Erythroblast (primary cell): ENCODE data around the gene EIF4EBP2.

Experiments used
- DNase-seq, 2 experiments: peaks; one replicate each; lab custom pipeline; 2025; lab: John Stamatoyannopoulos, UW
- GATA1 ChIP-seq: IDR thresholded peaks from 2 replicates; pipeline ENCODE4 v1.6.1; 2011; ENCODE audit warnings: low read depth, mild to moderate bottlenecking, control low read depth, low read length, moderate library complexity
- POLR2A ChIP-seq: IDR thresholded peaks from 2 replicates; pipeline ENCODE4 v1.6.1; 2011; ENCODE audit warnings: mild to moderate bottlenecking, low read length

The EIF4EBP2 gene

GRCh38 chr10:70369498-70370018, 34.4 kb upstream of the EIF4EBP2 start:
- TF ChIP-seq POLR2A = no peak
- TF ChIP-seq GATA1 = no peak
- no peak for DNase-seq

DNA sequence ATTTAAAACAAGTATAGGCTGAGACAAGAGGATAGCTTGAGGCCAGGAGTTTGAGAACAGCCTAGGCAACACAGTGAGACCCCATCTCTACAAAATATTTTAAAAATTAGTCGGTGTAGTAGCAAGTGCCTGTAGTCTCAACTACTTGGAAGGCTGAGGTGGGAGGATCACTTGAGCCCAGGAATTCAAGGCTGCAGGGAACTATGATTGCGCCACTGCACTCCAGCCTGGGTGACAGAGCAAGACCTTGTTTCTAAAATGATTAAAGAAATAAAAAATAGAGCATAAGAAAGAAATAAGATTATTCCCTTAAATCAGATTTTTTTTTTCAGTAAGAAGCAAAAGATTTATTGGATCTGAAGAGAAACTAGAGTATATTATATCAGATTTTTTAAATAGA, 33.2 kb upstream of the EIF4EBP2 start:
- TF ChIP-seq GATA1 (no peak), POLR2A (no peak)
- DNase-seq = no peak

DNA sequence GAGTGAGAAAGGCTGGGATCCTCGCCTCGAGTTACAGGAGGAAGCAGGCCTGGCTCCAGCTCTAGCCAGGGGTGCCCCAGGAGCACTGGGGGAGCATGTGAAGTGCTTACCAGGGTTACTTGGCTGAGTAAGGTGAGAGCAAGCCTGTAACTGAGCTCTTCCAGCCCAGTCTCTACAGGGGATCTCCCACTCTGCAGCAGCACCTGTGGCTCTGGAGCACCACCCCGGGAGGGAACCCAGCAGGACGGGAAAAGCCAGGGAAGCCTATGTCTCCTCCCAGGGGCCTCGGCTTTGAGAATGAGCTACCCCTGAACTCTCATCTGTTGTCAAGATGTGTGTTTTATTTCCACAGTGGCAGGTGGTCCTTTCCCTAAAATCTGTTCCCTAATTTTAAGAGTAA, 32.1 kb upstream of the EIF4EBP2 start:
- DNase-seq = no peak

DNA sequence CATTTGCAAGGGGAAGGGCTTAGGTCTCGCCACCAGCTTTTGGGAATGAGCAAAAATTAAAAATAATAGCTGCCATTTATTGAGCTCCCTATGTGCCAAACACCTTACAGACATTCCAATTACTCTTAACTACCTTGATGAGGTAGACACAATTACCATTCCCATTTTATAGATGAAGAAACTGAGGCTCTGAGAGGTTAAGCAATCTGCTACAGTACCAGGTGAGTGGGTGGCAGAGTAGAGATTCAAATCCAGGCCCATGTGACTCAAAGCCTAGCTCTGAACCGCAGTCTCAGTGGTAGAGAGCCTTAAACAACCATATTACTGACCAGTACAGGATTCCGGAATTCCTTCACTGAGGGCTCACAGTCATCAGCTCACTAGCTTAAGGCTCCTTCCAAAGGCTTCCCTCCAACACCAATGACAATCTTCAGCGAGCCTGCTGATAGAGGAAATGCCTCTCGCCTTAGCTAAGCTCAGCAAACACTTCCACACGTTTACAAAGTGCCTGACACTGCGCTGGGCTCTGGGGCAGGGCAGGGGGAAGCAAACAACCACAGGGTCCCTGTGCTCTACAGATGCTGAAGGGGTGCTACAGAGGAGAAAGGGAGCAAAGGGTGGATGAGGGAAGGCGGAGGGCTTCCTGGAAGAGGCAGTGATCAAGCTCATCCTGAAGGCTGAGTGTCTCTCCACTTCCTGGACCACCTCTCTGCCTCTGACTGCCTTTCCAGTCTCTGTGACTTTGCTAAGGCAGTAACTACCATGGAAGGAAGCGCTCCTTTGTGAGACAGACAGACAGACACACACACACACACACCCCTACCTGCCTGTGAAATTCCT, 28.9 kb upstream of the EIF4EBP2 start:
- TF ChIP-seq GATA1 (no peak), POLR2A (no peak)
- no peak for DNase-seq

More for the DNA sequence above, 32.1 kb upstream of the EIF4EBP2 start:
- TF ChIP-seq GATA1 (no peak), POLR2A (no peak)

GRCh38 chr10:70376436-70377378, 27.2 kb upstream of the EIF4EBP2 start:
- no peak for DNase-seq
- no peak for TF ChIP-seq POLR2A
- no peak for TF ChIP-seq GATA1

GRCh38 chr10:70378122-70378521, 25.8 kb upstream of the EIF4EBP2 start:
- DNase-seq = no peak
- TF ChIP-seq POLR2A (no peak), GATA1 (no peak)

DNA sequence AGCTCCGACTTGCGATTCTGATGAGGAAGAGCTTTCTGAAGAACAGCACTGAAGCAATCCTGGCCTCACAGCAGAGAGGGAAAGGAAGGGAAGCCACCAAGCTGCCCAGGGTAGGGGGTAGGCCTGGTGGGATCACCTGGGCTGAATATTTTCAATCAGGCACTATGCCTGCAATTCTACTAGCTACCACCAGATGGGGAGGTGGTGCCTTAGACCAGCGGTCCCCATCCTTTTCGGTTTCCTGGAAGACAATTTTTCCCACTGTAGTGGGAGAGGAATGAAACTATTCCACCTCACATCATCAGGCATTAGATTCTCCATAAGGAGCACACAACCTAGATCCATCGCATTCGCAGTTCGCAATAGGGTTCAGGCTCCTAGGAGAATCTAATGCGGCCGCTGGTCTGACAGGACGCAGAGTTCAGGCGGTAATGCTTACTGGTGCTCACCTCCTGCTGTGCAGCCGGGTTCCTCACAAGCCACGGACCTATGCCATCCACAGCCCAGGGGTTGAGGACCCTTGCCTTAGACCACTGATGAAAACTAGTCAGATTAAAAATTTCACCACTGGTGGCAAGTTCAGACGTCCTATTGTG, 24.3 kb upstream of the EIF4EBP2 start:
- DNase-seq = peak; percentile 30 to 62
- no peak for TF ChIP-seq POLR2A
- TF ChIP-seq GATA1 = no peak

DNA sequence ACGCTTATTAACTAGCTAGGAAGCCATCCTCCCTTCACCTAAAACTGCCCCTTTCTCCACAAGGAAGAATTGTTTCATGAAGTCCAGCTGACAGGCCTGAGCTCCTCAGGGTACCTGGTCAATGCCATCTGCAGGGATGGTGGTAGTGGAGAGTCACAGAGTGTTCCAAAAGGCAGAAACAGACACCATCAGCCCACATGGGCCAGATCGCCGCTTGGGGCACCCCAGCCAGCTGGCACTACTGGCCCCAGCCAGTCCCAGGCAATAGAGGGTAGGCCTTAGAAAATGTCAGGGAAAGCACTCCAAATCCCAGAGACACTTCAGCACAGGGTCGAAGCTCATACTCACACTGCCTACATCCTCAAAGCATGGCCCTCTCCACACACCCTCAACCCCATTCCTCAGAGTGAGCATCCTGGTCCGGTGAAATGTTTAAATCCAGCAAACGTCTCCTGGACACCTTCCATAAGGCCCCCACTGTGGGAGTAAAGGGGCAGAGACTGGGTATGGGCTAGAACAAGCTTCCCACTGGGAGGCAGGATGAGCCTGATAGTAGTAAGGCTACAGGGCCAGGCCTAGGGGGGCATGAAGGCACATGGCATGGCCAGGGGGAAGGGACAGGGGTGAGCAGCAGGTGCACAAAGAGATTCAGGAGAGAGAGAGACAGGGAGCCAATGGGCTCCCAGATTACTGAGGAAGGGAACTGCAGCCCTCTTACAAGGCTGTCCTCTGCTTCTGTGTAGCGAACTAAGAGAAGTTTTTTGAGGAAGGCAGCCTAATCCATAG, 23.4 kb upstream of the EIF4EBP2 start:
- DNase-seq = no peak
- TF ChIP-seq GATA1 (no peak), POLR2A (no peak)

- TF ChIP-seq POLR2A = no peak
- no peak for TF ChIP-seq GATA1
- DNase-seq = peak; percentile 53 to 57
Observed at GRCh38 chr10:70381471-70382421, 22.2 kb upstream of the EIF4EBP2 start.

GRCh38 chr10:70391654-70392053, 12.3 kb upstream of the EIF4EBP2 start:
- no peak for DNase-seq
- no peak for TF ChIP-seq GATA1
- no peak for TF ChIP-seq POLR2A

GRCh38 chr10:70396140-70396539, 7.8 kb upstream of the EIF4EBP2 start:
- TF ChIP-seq GATA1 = no peak
- TF ChIP-seq POLR2A = no peak
- DNase-seq = no peak

GRCh38 chr10:70399177-70399576, 4.8 kb upstream of the EIF4EBP2 start:
- DNase-seq = no peak
- no peak for TF ChIP-seq GATA1
- no peak for TF ChIP-seq POLR2A
